GM18867 (cell line): ENCODE results near the gene INS.

Experiments
- ATAC-seq: cut with Tn5 transposase; IDR thresholded peaks from one replicate; pipeline ENCODE4 v1.9.1; 2021; ENCODE audit warnings: mild to moderate bottlenecking, moderate library complexity; ENCODE audit not compliant: unreplicated experiment

INS gene

GRCh38 chr11:2167141-2168045 lies 6.4 kb upstream of the INS start:
- ATAC-seq, result no peak

DNA sequence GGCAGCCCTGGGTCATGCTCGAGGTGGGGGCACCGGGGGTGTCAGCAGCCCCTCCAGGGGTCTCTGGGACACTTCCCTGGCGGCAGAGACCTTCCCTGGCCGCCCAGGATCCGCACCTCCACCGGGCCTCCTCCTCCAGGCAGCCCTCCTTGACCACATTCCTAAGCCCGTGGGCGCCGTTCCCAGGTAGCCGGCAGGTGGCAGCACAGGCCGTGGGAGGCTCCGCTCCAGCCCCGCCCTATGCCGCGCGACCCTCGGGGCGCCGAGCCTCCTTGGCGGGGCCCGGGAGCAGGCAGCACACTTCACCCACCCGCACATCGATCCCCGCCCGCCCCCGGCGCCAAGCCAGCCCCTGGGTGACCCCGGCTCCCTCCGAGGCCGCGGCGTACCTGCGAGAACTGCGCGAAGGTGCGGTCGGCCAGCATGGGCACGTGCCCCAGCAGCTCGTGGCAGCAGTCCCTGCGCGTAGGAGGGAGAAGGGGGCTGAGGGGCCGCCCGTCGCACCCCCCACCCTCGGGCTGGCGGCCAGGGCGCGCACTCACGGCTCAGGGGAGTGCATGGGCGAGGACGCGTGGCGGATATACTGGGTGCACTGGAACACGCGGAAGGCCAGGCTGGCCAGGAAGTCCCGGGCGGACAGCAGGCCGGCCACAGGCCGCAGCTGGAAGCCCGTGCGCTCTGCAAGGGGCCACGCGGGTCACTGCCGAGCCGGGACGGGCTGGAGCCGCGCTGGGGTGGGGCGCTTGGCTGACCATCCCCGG lies 5.3 kb upstream of the INS start:
- ATAC-seq, result no peak

DNA sequence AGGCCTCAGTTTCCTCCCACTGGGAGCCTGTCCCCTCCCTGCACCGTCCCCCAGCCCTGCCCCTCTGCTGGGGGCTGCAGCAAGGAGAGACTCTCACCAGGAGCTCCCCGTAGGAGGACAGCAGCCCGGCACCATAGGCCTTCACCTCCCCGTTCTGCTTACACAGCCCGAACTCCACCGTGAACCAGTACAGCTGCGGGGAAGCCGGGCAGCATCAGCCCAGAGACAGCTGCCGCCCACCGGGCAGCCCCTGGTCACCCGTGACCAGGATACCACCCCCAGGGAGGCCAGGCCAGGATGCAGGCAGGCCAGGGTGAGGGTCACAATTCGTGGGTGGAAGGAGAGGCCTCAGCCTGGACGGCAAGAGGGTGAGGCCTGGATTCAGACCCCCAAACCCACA lies 4.6 kb upstream of the INS start:
- ATAC-seq, result no peak

DNA sequence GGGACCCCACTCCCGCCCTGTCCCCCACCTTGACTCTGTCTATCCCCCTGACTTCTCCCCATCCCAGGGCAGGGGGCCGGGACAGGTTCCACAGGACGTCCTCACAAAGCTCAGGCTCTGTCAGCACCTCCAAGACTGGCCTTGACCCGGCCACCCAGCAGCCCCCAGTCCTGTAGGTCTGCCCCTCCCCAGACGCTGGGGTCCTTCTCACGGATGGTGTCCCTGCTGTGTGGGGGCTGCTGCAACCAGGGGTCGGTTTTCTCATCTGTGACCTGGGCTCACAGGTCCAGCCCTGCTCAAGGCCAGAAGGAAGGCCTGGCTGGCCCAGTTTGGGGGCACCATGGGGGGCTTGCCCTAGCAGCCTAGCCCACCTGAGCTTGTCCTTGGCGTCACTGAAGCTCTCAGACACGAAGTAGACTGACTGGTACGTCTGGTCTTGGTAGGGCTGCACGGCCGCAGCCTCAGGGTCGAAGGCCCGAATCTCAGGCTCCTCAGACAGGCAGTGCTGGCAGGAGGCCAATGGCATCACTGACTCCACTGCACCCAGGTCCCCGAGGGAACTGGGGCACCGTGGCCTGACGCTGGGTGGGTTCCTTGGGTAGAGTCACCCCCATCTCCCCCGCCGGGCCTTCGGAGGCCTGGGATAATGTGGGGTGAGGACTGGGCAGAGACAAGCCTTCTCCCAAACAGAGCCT lies 4.0 kb upstream of the INS start:
- ATAC-seq, result no peak

- no peak for ATAC-seq
Measured at GRCh38 chr11:2164081-2164480, 3.1 kb upstream of the INS start.

DNA sequence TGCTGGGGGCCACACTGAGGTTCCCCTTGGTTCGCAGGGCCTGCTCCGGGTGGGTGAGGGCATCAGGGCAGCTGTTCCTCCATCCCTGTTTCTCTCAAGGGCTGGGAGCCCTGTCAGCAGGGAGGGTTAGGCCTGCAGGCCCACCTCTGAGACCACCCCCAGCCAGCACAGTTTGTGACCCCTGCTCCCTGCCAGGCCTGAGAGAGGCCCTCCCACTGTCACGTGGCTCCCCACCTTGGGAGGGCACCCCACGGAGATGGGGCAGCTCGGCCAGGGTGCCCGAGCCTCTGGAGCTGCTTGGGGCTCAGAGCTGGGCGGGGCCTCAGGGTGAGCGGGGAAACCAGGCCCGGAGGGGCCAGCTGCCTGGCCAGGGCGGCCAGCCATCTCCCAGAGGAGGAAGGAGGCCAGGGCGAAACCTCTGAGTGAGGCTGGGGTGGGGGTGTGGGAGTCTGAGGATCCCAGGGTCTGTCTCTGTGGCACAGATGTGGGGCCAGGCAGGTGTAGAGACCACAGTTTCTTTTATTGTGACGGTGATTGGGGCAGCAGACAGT lies 2.5 kb upstream of the INS start:
- no peak for ATAC-seq

GRCh38 chr11:2159536-2160413 lies 1.2 kb downstream of the INS start:
- no peak for ATAC-seq

DNA sequence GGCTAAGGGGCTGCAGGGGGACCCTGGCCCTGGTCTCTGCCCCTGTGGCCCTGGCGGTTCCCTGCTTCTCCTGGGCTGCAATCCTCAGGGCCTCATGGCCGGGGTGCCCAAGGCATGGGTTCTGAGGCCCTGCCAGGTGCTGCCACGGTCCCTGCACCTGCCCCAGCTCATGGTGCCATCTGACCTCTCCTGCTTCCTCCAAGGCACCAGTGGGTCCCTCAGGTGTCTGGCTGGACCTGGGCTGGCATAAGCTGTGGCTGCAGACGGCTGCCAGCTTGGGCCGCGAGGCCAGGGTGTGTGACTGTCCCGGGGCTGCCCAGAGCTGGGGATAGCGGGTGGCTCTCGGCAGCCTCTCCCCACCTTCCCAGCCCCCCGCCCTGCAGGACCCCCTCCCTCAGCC lies 2.0 kb downstream of the INS start:
- no peak for ATAC-seq

GRCh38 chr11:2158296-2158737 lies 2.7 kb downstream of the INS start:
- no peak for ATAC-seq

GRCh38 chr11:2157294-2158040 lies 3.5 kb downstream of the INS start:
- no peak for ATAC-seq

GRCh38 chr11:2156416-2157182 lies 4.4 kb downstream of the INS start:
- no peak for ATAC-seq

DNA sequence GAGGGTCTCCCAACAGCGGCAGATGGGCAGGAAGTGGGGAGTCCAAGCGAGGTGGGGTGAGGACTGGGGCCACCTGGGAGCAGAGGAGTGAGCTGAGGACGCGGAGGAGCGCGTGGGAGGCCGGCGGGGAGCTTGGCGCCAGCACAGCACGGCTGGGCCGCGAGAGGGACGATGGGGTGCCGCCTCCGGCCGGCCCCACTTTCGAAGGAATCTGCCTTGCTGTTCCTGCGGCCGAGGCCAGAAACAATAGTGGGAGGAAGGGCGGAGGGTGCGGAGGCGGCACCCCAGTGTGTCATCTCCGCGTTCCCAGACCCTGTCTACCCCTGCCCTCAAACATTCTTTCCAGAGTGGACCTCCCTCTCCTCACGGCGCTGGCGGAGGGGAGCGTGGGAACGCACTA lies 5.5 kb downstream of the INS start:
- ATAC-seq, result no peak

DNA sequence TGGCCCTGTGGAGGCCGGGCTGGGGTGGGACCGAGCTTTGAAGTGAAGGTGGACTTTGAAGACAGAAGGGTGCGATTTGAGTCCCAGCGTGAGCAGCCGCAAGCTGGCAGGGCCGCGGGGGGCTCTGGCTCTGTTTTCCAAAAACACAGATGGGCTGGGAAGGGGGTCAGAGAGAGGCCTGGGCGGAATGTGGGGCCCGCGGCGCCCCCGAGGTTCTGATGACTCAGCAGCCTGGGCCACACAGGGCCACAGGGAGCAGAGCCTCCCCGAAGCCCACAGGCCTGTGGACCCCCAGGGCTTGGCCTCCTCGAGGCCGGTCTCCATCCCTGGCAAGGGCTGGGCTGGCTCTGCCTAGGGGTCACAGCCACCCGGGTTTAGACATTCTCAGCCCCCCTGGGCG lies 6.1 kb downstream of the INS start:
- no peak for ATAC-seq

- no peak for ATAC-seq
Measured at GRCh38 chr11:2154195-2154585, 6.8 kb downstream of the INS start.

DNA sequence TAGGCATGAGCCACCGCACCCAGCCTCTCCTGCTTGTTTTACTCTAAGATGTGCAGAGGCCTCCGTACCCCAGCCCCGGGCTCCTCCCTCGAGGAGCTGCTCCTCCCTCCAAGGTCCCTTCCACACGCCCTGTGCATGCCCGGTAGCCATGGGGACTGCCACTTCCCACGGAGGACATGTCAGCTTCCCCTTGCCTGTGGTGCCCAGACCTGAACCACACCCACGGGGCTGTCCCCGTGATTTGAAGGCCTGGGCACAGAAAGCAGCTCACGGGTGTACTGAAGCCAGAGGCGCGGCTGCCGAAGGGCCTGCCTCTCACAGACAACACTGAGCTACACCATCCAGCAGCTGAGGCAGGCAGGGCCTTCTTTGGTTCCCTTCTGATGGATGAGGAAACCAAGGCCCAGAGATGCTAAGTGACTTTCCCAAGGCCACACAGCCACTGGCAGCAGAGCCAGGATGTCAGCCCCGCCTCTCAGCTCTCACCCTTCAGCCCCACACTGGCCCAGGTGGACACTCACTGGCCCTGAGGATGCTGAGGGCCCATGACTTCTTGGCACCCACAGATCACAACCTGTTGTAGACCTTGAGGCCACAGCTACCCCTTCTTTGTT lies 7.3 kb downstream of the INS start:
- no peak for ATAC-seq

- no peak for ATAC-seq
Measured at GRCh38 chr11:2151500-2152257, 9.3 kb downstream of the INS start.
